K562 (cell line): ENCODE data around the gene MYO1D. TPM values are rescaled to one million over a fixed set of nuclear protein-coding genes. Genes with fewer than 3 reads are reported as not detected.

Experiments used
- ARID2 ChIP-seq: fragments of 450-650 bp; IDR thresholded peaks from 2 replicates; pipeline ENCODE4 v1.6.1; 2017; ENCODE audit warnings: antibody characterized with exemption, mild to moderate bottlenecking
- HCFC1 ChIP-seq: IDR thresholded peaks from 2 replicates; pipeline ENCODE4 v1.6.1; 2012; ENCODE audit warnings: low read depth, low read length, improper control_type of control experiment
- HEY1 ChIP-seq: fragments of 250-450 bp; sonication (Bioruptor Pico); IDR thresholded peaks from 2 replicates; pipeline ENCODE4 v1.5.0; 2020; ENCODE audit warnings: mild to moderate bottlenecking, moderate library complexity, borderline replicate concordance
- KAT7 ChIP-seq: sonication (generic); formaldehyde crosslinking; IDR thresholded peaks from 2 replicates; pipeline ENCODE4 v1.8.0; 2022; ENCODE audit warnings: missing genetic modification reagents, mild to moderate bottlenecking, borderline replicate concordance
- MAZ ChIP-seq, 2 experiments: fragments of 450-650 bp in 1 of 2; sonication (generic) in 1 of 2; formaldehyde crosslinking; IDR thresholded peaks in 1 of 2; conservative IDR thresholded peaks in 1 of 2; 2 replicates each; pipeline versions ENCODE4 v1.4.0 to v1.5.0; 2020; ENCODE audit warnings: mild to moderate bottlenecking in 1 of 2, missing genetic modification reagents in 1 of 2
- NFATC3 ChIP-seq: fragments of 450-650 bp; IDR thresholded peaks from 2 replicates; pipeline ENCODE4 v1.6.1; 2017; ENCODE audit warnings: mild to moderate bottlenecking
- POLR2A ChIP-seq: fragments of 450-650 bp; conservative IDR thresholded peaks from 2 replicates; pipeline ENCODE4 v1.6.1; 2016
- POLR2AphosphoS5 ChIP-seq: IDR thresholded peaks from 2 replicates; pipeline ENCODE4 v1.6.1; 2011; ENCODE audit warnings: mild to moderate bottlenecking, low read depth, low read length, moderate library complexity; ENCODE audit not compliant: control insufficient read depth, insufficient read depth
- POLR2G ChIP-seq: fragments of 200-400 bp; formaldehyde crosslinking; IDR thresholded peaks from 2 replicates; pipeline ENCODE4 v1.6.1; 2017; ENCODE audit warnings: low read depth, mild to moderate bottlenecking, antibody characterized with exemption, low read length, moderate library complexity
- SIN3B ChIP-seq: fragments of 450-650 bp; IDR thresholded peaks from 2 replicates; pipeline ENCODE4 v1.6.1; 2017; ENCODE audit warnings: low read depth, mild to moderate bottlenecking, moderate library complexity
- SP1 ChIP-seq: sonication (generic); formaldehyde crosslinking; IDR thresholded peaks from 2 replicates; pipeline ENCODE4 v1.8.1; 2022; ENCODE audit warnings: mild to moderate bottlenecking, missing genetic modification reagents
- TEAD4 ChIP-seq, 2 experiments: sonication (generic) in 1 of 2; formaldehyde crosslinking in 1 of 2; IDR thresholded peaks; 2 replicates each; pipeline versions ENCODE4 v1.6.1 to v1.8.0; 2012 to 2022; ENCODE audit warnings: borderline replicate concordance in 1 of 2, inconsistent platforms in 1 of 2, low read length in 1 of 2, mild to moderate bottlenecking in 1 of 2, missing genetic modification reagents in 1 of 2
- ZBTB34 ChIP-seq: fragments of 250-450 bp; sonication (Bioruptor Pico); IDR thresholded peaks from 2 replicates; pipeline ENCODE4 v1.8.0; 2021; ENCODE audit warnings: mild to moderate bottlenecking, moderate library complexity
- ZKSCAN3 ChIP-seq: fragments of 250-450 bp; sonication (Bioruptor Pico); IDR thresholded peaks from 2 replicates; pipeline ENCODE4 v1.4.0; 2020
- ZNF639 ChIP-seq, 2 experiments: fragments of 200-800 bp in 1 of 2; sonication (Bioruptor generic) in 1 of 2; sonication (generic) in 1 of 2; formaldehyde crosslinking in 1 of 2; IDR thresholded peaks in 1 of 2; conservative IDR thresholded peaks in 1 of 2; 2 replicates each; pipeline versions ENCODE4 v1.5.0 to v1.6.1; 2016 to 2020; ENCODE audit warnings: missing compliant biosample characterization in 1 of 2, missing genetic modification characterization in 1 of 2, missing genetic modification reagents in 1 of 2
- polyA plus RNA-seq, 8 experiments: library from polyadenylated mRNA; depleted of rRNA in 4 of 8; stranded (reverse) in 5 of 8; unstranded in 3 of 8; fragments of >200 nt; fragmentation: Nextera tagmentation in 2 of 8; fragmentation: Illumina TruSeq in 1 of 8; extraction: Ambion mirVana in 2 of 8; extraction: Trizol in 1 of 8; gene quantifications; 2 replicates each; pipeline versions ENCODE4 v1.2.1 to v1.2.3, GENCODE V29; 2011 to 2014; ENCODE audit warnings: inconsistent platforms in 1 of 8, missing spikeins in 1 of 8
- total RNA-seq, 7 experiments: library from RNA; depleted of rRNA in 6 of 7; stranded (reverse); fragments of >200 nt in 6 of 7; fragmentation: Illumina TruSeq in 2 of 7; extraction: Trizol in 2 of 7; gene quantifications; 2 replicates each; pipeline versions ENCODE4 v1.2.1 to v1.2.3, GENCODE V29; 2011 to 2021; ENCODE audit warnings: low replicate concordance in 1 of 7
- TF ChIP-seq, protein P1 (sequence below): sonication (generic); formaldehyde crosslinking; IDR thresholded peaks from 2 replicates; pipeline ENCODE4 v1.8.1; 2023; ENCODE audit warnings: missing genetic modification reagents, mild to moderate bottlenecking, borderline replicate concordance
- TF ChIP-seq, protein P2 (sequence below): fragments of 250-450 bp; sonication (Bioruptor Pico); IDR thresholded peaks from 2 replicates; pipeline ENCODE4 v1.4.0; 2020; ENCODE audit warnings: mild to moderate bottlenecking

MYO1D gene
- total and polyA plus RNA-seq, 9 of the 15 experiments (the other 6 are each of a cell fraction or from before 2014, with no cell fraction given), result 2.1 to 71.2 (median 45.4) TPM

- 0 out of 2 replicates have a peak, but pooled peaks have one; percentile 88 for TF ChIP-seq NFATC3
- TF ChIP-seq, protein P1, sequence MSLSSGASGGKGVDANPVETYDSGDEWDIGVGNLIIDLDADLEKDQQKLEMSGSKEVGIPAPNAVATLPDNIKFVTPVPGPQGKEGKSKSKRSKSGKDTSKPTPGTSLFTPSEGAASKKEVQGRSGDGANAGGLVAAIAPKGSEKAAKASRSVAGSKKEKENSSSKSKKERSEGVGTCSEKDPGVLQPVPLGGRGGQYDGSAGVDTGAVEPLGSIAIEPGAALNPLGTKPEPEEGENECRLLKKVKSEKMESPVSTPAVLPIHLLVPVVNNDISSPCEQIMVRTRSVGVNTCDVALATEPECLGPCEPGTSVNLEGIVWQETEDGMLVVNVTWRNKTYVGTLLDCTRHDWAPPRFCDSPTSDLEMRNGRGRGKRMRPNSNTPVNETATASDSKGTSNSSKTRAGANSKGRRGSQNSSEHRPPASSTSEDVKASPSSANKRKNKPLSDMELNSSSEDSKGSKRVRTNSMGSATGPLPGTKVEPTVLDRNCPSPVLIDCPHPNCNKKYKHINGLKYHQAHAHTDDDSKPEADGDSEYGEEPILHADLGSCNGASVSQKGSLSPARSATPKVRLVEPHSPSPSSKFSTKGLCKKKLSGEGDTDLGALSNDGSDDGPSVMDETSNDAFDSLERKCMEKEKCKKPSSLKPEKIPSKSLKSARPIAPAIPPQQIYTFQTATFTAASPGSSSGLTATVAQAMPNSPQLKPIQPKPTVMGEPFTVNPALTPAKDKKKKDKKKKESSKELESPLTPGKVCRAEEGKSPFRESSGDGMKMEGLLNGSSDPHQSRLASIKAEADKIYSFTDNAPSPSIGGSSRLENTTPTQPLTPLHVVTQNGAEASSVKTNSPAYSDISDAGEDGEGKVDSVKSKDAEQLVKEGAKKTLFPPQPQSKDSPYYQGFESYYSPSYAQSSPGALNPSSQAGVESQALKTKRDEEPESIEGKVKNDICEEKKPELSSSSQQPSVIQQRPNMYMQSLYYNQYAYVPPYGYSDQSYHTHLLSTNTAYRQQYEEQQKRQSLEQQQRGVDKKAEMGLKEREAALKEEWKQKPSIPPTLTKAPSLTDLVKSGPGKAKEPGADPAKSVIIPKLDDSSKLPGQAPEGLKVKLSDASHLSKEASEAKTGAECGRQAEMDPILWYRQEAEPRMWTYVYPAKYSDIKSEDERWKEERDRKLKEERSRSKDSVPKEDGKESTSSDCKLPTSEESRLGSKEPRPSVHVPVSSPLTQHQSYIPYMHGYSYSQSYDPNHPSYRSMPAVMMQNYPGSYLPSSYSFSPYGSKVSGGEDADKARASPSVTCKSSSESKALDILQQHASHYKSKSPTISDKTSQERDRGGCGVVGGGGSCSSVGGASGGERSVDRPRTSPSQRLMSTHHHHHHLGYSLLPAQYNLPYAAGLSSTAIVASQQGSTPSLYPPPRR (CRISPR knock-in tag), result no peak
- no peak for TF ChIP-seq ZKSCAN3 (CRISPR knock-in tag)
- TF ChIP-seq ARID2, result no peak
- TF ChIP-seq POLR2AphosphoS5, result 0 out of 2 replicates have a peak, but pooled peaks have one; percentile 1
- TF ChIP-seq, protein P2, sequence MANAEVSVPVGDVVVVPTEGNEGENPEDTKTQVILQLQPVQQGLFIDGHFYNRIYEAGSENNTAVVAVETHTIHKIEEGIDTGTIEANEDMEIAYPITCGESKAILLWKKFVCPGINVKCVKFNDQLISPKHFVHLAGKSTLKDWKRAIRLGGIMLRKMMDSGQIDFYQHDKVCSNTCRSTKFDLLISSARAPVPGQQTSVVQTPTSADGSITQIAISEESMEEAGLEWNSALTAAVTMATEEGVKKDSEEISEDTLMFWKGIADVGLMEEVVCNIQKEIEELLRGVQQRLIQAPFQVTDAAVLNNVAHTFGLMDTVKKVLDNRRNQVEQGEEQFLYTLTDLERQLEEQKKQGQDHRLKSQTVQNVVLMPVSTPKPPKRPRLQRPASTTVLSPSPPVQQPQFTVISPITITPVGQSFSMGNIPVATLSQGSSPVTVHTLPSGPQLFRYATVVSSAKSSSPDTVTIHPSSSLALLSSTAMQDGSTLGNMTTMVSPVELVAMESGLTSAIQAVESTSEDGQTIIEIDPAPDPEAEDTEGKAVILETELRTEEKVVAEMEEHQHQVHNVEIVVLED, result 0 out of 2 replicates have a peak, but pooled peaks have one; percentile 6
- no peak for TF ChIP-seq HEY1 (CRISPR knock-in tag)
- no peak for TF ChIP-seq POLR2A
- TF ChIP-seq MAZ (CRISPR knock-in tag; conservative IDR thresholded peaks at IDR 0.05 in 1 of 2, IDR thresholded peaks at IDR 0.05 in 1 of 2), result peak; percentile 72 to 73
- peak in 1 of 2 experiments; percentile 87; a peak in 2 of 4 replicates for TF ChIP-seq ZNF639 (CRISPR knock-in tag; conservative IDR thresholded peaks at IDR 0.05 in 1 of 2, IDR thresholded peaks at IDR 0.05 in 1 of 2)
- TF ChIP-seq SIN3B, result peak; percentile 27; the same call in 1 of the 2 replicates
- TF ChIP-seq KAT7 (CRISPR knock-in tag), result no peak
- TF ChIP-seq POLR2G, result peak; percentile 84; the same call in 1 of the 2 replicates
- TF ChIP-seq SP1, result peak; percentile 74
- 0 out of 2 replicates have a peak, but pooled peaks have one; percentile 16 for TF ChIP-seq HCFC1
- TF ChIP-seq ZBTB34 (CRISPR knock-in tag), result no peak
- TF ChIP-seq TEAD4 (IDR thresholded peaks at IDR 0.05; ENCODE audit: low read length), result no peak
- no peak for TF ChIP-seq TEAD4 (CRISPR knock-in tag; IDR thresholded peaks at IDR 0.05; ENCODE audit: borderline replicate concordance)
Measured at GRCh38 chr17:32876417-32877163, at the start of gene MYO1D (continued).
